Prostate gland (tissue), 2 donors: ENCODE measurements around the gene MSANTD2. TPM values are rescaled to one million over a fixed set of nuclear protein-coding genes. Genes with fewer than 3 reads are reported as not detected.

Experiments
- DNase-seq: peaks from one replicate; pipeline ENCODE4 v3.0.0-alpha.2; 2019; ENCODE audit warnings: low spot score
- H3K27ac ChIP-seq, 2 donors: fragments of 200-600 bp; sonication (generic); 2 replicates each; pipeline ENCODE4 v1.5.1; 2017 to 2019
- H3K27me3 ChIP-seq: fragments of 200-600 bp; sonication (generic); replicated peaks from 2 replicates; pipeline ENCODE4 v1.5.1; 2019; ENCODE audit not compliant: insufficient read depth
- H3K36me3 ChIP-seq, 2 donors: fragments of 200-600 bp; sonication (generic); 1 replicate in 1 of 2; 2 replicates in 1 of 2; pipeline versions ENCODE4 v1.5.1 to v1.8.1; 2017 to 2019
- H3K4me1 ChIP-seq: fragments of 200-600 bp; sonication (generic); replicated peaks from 2 replicates; pipeline ENCODE4 v1.5.1; 2019
- H3K4me3 ChIP-seq, 2 donors: fragments of 200-600 bp; sonication (generic); 2 replicates each; pipeline ENCODE4 v1.5.1; 2017 to 2019
- H3K9me3 ChIP-seq: fragments of 200-600 bp; sonication (generic); 2 replicates; pipeline ENCODE4 v1.5.1; 2017
- CTCF ChIP-seq, 4 experiments: fragments of 200-600 bp in 2 of 4; fragments of 450-650 bp in 2 of 4; sonication (generic) in 2 of 4; IDR thresholded peaks; 1 replicate in 3 of 4; 2 replicates in 1 of 4; pipeline ENCODE4 v1.5.1; 2016 to 2019; ENCODE audit warnings: antibody characterized with exemption in 4 of 4, mild to moderate bottlenecking in 2 of 4, moderate library complexity in 2 of 4
- POLR2A ChIP-seq: fragments of 450-650 bp; IDR thresholded peaks from one replicate; pipeline ENCODE4 v1.6.1; 2016; ENCODE audit warnings: antibody characterized with exemption, mild to moderate bottlenecking
- POLR2AphosphoS5 ChIP-seq: sonication (generic); formaldehyde crosslinking; IDR thresholded peaks from one replicate; pipeline ENCODE4 v1.6.1; 2017; ENCODE audit warnings: antibody characterized with exemption
- WGBS: methylation state at CpG from one replicate; pipeline ENCODE4 v1.1.5; 2018; 5-methylcytosine and 5-hydroxymethylcytosine counted together
- intact Hi-C: fragments of 100-400 bp; cut with DNase I; formaldehyde crosslinking; loops from one replicate; pipeline ENCODE4 v1.14.2; 2022
- total RNA-seq, 2 donors: library from RNA; depleted of rRNA; stranded (reverse); fragments of >200 nt; gene quantifications; one replicate each; pipeline ENCODE4 v1.1.0, GENCODE V29; 2016

The MSANTD2 gene
- total RNA-seq, 2 donors from 2014 or later = 12.3 to 22.9 TPM

DNA sequence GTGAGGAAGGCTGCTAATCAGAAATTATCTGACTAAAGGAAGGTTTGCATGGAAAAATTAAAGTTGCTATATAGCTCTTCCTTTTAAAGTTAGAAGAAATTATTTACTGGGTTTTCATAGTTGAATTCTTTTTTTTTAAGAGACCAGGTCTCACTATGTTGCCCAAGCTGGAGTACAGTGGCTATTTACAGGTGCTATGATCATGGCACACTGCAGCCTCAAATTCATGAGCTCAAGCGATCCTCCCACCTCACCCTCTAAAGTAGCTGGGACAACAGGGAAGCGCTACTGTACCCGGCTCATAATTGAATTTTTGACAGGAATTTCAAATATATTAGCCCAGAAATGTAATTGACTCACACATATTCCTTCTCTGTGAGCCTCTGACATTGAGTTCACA, 3.9 kb downstream of the MSANTD2 start:
- no peak for DNase-seq
- intact Hi-C loops = no loop called here
- Histone ChIP-seq H3K27ac (no peak overlapping the region), H3K9me3 (no peaks in the 10 kb centered on the region), H3K27me3 (no peaks in the 10 kb centered on the region), H3K4me3 (no peak overlapping the region), H3K4me1 (no peaks in the 10 kb centered on the region), H3K36me3 (no peaks in the 10 kb centered on the region)
- TF ChIP-seq CTCF (IDR thresholded peaks at IDR 0.05) = no peak
- TF ChIP-seq POLR2A = no peak
- no peak for TF ChIP-seq POLR2AphosphoS5
- 97% methylated on average over 3 of the region's 3 CpGs for WGBS

DNA sequence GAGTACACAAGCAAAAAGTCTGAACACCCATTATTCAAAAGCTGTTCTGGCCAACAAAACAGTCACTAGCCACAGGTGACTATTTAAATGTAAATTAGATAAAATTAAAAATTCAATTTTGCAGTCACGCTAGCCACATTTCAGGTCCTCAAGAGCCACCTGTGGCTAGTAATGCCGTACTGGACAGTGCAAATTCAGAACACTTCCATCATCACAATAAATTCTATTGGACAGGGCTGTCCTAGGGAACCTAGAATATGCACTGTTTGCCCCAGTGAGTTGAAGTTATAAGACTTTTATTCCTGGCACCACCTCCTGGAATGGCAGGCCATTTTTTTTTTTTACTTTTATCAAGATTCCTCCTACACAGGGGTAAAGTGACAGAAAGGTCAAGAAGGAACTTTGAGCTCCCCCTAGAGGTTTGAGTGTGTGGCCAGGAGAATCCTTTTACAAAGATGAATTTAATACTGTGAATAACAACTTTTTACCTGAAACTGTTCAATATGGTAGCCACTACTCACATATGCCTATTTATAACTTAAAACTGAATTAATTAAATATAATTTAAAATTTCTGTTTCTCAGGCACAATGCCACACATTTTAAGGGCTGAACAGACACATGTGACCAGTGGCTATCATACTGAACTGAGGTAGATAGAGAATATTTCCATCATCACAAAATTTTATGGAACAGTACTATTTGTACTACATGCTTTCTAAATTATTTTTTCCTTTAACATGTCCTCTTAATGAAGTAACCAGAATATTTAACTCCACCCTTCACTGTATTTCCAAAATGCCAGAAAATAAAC, 6.5 kb downstream of the MSANTD2 start:
- H3K36me3 ChIP-seq = no peaks in the 10 kb centered on the region
- TF ChIP-seq POLR2A (no peak), CTCF (IDR thresholded peaks at IDR 0.05) (peak in 3 of 4 experiments; percentile 26 to 45 (median 36))
- H3K4me3 ChIP-seq = no peak overlapping the region
- no peak overlapping the region for H3K27ac ChIP-seq
- no peaks in the 10 kb centered on the region for H3K27me3 ChIP-seq
- intact Hi-C loops = no loop called here
- 86% methylated on average over 2 of the region's 2 CpGs for WGBS
- no peak for DNase-seq
- no peaks in the 10 kb centered on the region for H3K4me1 ChIP-seq
- H3K9me3 ChIP-seq = no peaks in the 10 kb centered on the region

- Histone ChIP-seq H3K36me3 (no peaks in the 10 kb centered on the region), H3K27ac (no peak overlapping the region), H3K27me3 (no peaks in the 10 kb centered on the region), H3K4me3 (no peak overlapping the region), H3K4me1 (no peaks in the 10 kb centered on the region), H3K9me3 (no peaks in the 10 kb centered on the region)
- no peak for DNase-seq
- WGBS = 95% methylated on average over 4 of the region's 4 CpGs
- intact Hi-C loops = no loop called here
- TF ChIP-seq POLR2A = no peak
- TF ChIP-seq POLR2AphosphoS5 = no peak
- no peak for TF ChIP-seq CTCF (IDR thresholded peaks at IDR 0.05)
These were observed 8.4 kb downstream of the MSANTD2 start for GRCh38 chr11:124791626-124792341.

GRCh38 chr11:124788521-124788920, 11.7 kb downstream of the MSANTD2 start:
- no peaks in the 10 kb centered on the region for H3K36me3 ChIP-seq
- no peak for DNase-seq
- no peak for TF ChIP-seq POLR2AphosphoS5
- no peak for TF ChIP-seq CTCF (IDR thresholded peaks at IDR 0.05)
- TF ChIP-seq POLR2A = no peak
- H3K27me3 ChIP-seq = no peaks in the 10 kb centered on the region
- intact Hi-C loops = no loop called here
- no peak overlapping the region for H3K27ac ChIP-seq
- no peaks in the 10 kb centered on the region for H3K4me1 ChIP-seq
- H3K9me3 ChIP-seq = no peaks in the 10 kb centered on the region
- H3K4me3 ChIP-seq = no peak overlapping the region
